Panc1 (cell line): ENCODE results near the gene CORO2B.

ENCODE experiments used
- CTCF ChIP-seq: fragments of 450-650 bp; IDR thresholded peaks from 2 replicates; pipeline ENCODE4 v1.5.1; 2017; ENCODE audit warnings: mild to moderate bottlenecking
- POLR2AphosphoS5 ChIP-seq: IDR thresholded peaks from 2 replicates; pipeline ENCODE4 v1.6.1; 2012; ENCODE audit warnings: mild to moderate bottlenecking, low read depth, low read length, moderate library complexity

GRCh38 chr15:68583321-68583720 lies 4.5 kb downstream of the CORO2B start:
- TF ChIP-seq CTCF (no peak), POLR2AphosphoS5 (no peak)
